ENCODE data around the gene SFN. TPM values are rescaled to one million over a fixed set of nuclear protein-coding genes. Genes with fewer than 3 reads are reported as not detected.
A peak's percentile ranks its signal among the peaks of the same experiment; 100 is the strongest.

SFN gene
- total RNA-seq, 1 donor from 2014 or later = 83.8 TPM

- TF ChIP-seq CTCF (IDR thresholded peaks at IDR 0.05) = no peak
- no peak overlapping the region for H3K27ac ChIP-seq
- no peak for DNase-seq
These were observed 47.0 kb downstream of the SFN start for GRCh38 chr1:26909951-26910342.

GRCh38 chr1:26910343-26911160 is 47.6 kb downstream of the SFN start:
- Histone ChIP-seq H3K27ac (no peak overlapping the region), H3K4me3 (no peak overlapping the region), H3K9me3 (no peaks in the 10 kb centered on the region), H3K36me3 (no peaks in the 10 kb centered on the region), H3K27me3 (no peaks in the 10 kb centered on the region), H3K4me1 (peaks cover 4% of the 10 kb centered on the region)
- intact Hi-C loops (cut with DNase I) = no loop called here
- ATAC-seq (peak; percentile 1), DNase-seq (no peak)
- no peak for TF ChIP-seq CTCF (IDR thresholded peaks at IDR 0.05)

More at GRCh38 chr1:26909951-26910342, 47.0 kb downstream of the SFN start:
- intact Hi-C loops (cut with DNase I) = no loop called here
- Histone ChIP-seq H3K4me1 (peaks cover 4% of the 10 kb centered on the region), H3K27me3 (no peaks in the 10 kb centered on the region), H3K9me3 (no peaks in the 10 kb centered on the region), H3K4me3 (no peak overlapping the region), H3K36me3 (no peaks in the 10 kb centered on the region)
- ATAC-seq = no peak

GRCh38 chr1:26911399-26912146 is 48.6 kb downstream of the SFN start:
- Histone ChIP-seq H3K36me3 (no peaks in the 10 kb centered on the region), H3K4me3 (peak overlapping the region; percentile 40), H3K27me3 (no peaks in the 10 kb centered on the region), H3K27ac (no peak overlapping the region), H3K9me3 (no peaks in the 10 kb centered on the region), H3K4me1 (peaks cover 4% of the 10 kb centered on the region)
- TF ChIP-seq CTCF (IDR thresholded peaks at IDR 0.05) = no peak
- DNase-seq (no peak), ATAC-seq (no peak)
- intact Hi-C loops (cut with DNase I) = no loop called here

GRCh38 chr1:26912147-26912490 is 49.2 kb downstream of the SFN start:
- H3K4me3 ChIP-seq = peak overlapping the region; percentile 40

GRCh38 chr1:26913389-26913753 is 50.4 kb downstream of the SFN start:
- Histone ChIP-seq H3K9me3 (no peaks in the 10 kb centered on the region), H3K36me3 (no peaks in the 10 kb centered on the region), H3K27ac (peak overlapping the region; percentile 89), H3K4me1 (peaks cover 4% of the 10 kb centered on the region), H3K27me3 (no peaks in the 10 kb centered on the region), H3K4me3 (peak overlapping the region; percentile 40)
- no peak for TF ChIP-seq CTCF (IDR thresholded peaks at IDR 0.05)
- intact Hi-C loops (cut with DNase I) = no loop called here
- DNase-seq (no peak), ATAC-seq (no peak)

More at GRCh38 chr1:26912147-26912490, 49.2 kb downstream of the SFN start:
- no peak overlapping the region for H3K27ac ChIP-seq
- H3K4me1 ChIP-seq = peaks cover 4% of the 10 kb centered on the region
- ATAC-seq (no peak), DNase-seq (no peak)
- intact Hi-C loops (cut with DNase I) = no loop called here
- H3K36me3 ChIP-seq = no peaks in the 10 kb centered on the region
- no peaks in the 10 kb centered on the region for H3K9me3 ChIP-seq
- H3K27me3 ChIP-seq = no peaks in the 10 kb centered on the region
- no peak for TF ChIP-seq CTCF (IDR thresholded peaks at IDR 0.05)

Other genes starting within 250 kb of the SFN start
- gene ARID1A, start 167.1 kb upstream of the SFN start, total RNA-seq = 64.3 TPM
- 16.7 TPM for gene PIGV, start 75.2 kb upstream of the SFN start, total RNA-seq
- gene ZDHHC18, start 36.5 kb upstream of the SFN start, total RNA-seq = 26.2 TPM
- 24.6 TPM for gene GPN2, start 27.1 kb downstream of the SFN start, total RNA-seq
- gene GPATCH3, start 37.3 kb downstream of the SFN start, total RNA-seq = 18.1 TPM
- gene NR0B2, start 50.8 kb downstream of the SFN start, total RNA-seq = 2.5 TPM
- gene NUDC, start 58.6 kb downstream of the SFN start, total RNA-seq = 49.6 TPM
- 10.5 TPM for gene KDF1, start 97.3 kb downstream of the SFN start, total RNA-seq
- 16.2 TPM for gene TRNP1, start 130.5 kb downstream of the SFN start, total RNA-seq
- 29.1 TPM for gene TENT5B, start 149.7 kb downstream of the SFN start, total RNA-seq

Measured in upper lobe of right lung (tissue), 1 donor.